ENCODE measurements around the gene CAMKMT.
"Not testable (repeated sequence)": the region's sequence is repeated elsewhere in the genome, so short reads cannot be mapped to it uniquely, and the experiment has no call there.

Gene CAMKMT

GRCh38 chr2:44450082-44450481 is 88.3 kb downstream of the CAMKMT start:
- DNase-seq, result no peak

DNA sequence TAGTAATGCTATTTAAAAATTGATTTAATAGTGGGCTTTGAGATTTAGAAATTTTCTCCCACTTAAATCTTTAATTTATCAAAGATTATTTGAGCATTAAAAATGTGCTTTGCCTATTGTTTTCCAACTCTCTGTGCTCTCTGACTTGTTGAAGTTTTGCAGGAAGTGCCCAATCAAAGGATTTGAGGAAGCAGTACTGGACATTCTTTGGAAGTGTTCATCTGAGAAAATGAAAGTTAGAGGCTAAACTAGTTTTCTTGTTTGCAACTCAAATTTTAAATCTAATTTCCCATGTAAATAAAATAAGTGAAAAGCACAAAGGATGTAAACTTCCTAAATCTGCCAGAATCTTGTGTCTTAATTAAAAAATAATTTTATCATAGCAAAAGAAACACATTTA is 89.1 kb downstream of the CAMKMT start:
- DNase-seq, result no peak

DNA sequence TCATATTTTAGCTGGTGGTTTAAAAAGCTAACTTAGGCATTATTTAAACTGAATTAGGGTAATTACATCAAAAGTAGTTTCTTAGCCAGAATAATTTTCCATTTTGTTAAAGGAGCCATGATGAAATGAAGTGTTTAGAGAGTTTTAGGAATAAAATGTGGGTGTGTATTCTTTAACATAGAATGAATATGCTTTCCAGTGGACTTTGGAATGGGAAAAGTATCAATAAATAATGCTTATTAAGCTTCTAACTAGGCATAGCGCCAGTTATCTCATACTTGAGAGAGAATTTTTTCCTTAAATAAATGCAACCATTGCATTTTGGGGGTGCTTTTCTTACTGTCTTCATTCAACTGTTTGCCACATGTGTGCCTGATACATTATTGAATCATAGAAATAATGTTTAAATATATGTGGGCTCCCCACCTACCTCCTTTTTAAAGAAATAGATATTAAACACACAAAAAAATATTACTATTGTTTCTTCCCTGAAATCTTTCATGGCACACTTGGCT is 90.4 kb downstream of the CAMKMT start:
- DNase-seq, result no peak

GRCh38 chr2:44453259-44453658 is 91.5 kb downstream of the CAMKMT start:
- no peak for DNase-seq

GRCh38 chr2:44455877-44456276 is 94.1 kb downstream of the CAMKMT start:
- DNase-seq, result no peak

- no peak for DNase-seq
These were observed 95.2 kb downstream of the CAMKMT start for GRCh38 chr2:44456946-44457345.

GRCh38 chr2:44459739-44460138 is 98.0 kb downstream of the CAMKMT start:
- DNase-seq, result no peak

GRCh38 chr2:44462934-44463849 is 101.4 kb downstream of the CAMKMT start:
- DNase-seq, result no peak

DNA sequence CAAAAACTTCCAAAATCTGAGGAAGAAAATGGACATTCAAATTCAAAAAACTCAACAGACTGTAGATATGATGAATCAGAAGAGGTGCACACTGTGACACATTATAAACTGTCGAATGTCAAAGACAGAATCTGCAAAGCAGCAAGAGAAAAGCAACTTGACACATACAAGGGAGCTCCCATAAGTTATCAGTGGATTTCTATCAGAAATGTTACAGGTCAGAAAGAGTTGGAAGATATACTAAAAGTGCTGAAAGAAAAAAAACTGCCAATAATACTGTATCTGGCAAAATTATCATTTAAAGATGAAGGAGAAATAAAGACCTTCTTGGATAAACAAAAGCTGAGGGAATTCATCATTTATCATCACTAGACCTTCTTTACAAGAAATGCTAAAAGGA is 102.7 kb downstream of the CAMKMT start:
- no peak for DNase-seq

DNA sequence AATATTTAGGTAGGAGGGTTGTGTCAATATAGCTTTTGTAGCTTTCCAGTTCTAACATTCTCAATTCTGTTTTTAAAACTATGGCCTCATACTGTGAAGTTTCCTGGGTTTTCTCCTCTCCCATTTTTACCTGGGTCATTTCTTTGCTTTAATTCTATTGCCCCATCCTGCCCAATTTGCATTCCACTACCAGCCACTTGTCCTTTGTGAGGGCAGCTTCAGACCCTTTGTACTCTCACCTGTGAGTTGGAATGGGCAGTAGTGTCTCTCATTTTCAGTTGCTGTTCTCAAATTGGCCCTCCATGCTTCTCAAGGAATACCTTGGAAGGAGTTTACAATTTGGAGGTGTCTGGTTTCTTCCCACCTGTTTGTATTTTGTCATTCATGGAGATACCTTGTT is 108.4 kb downstream of the CAMKMT start:
- no peak for DNase-seq

DNA sequence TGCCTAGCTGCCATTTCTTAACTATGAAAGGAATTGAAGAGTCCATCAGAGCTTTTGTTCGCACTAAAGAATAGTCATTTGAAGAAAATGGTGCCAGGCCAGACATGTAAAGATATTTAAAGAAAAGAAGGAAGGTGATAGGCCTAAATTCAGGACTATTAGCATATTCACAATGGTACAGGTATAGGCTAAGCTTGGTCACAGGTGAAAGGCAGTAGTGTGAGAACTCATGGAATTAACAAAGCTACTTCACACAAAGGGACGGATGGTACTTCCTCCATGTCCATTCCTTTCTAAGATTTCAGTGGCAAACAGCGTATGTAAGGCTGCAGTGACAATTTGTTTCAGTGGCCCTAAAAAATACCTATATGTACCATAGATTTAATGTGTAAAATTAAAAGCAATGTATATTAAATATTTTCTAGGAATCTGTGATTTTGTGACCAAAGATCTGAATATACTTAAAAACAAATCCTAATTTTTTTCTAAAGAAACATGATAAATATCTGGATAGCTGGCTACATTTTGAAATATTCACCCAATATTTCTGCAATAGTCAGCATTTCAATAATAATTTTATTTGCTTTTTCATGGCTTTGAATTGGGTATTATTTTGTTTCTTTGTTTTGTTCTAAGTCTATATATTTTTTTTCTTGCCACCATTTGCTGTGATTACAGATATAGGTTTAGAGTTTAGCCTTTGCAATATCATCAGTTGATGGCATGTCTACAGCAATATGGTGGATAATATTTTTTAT is 116.1 kb downstream of the CAMKMT start:
- no peak for DNase-seq

GRCh38 chr2:44479127-44479887 is 117.6 kb downstream of the CAMKMT start:
- DNase-seq, result peak; percentile 26 to 70

DNA sequence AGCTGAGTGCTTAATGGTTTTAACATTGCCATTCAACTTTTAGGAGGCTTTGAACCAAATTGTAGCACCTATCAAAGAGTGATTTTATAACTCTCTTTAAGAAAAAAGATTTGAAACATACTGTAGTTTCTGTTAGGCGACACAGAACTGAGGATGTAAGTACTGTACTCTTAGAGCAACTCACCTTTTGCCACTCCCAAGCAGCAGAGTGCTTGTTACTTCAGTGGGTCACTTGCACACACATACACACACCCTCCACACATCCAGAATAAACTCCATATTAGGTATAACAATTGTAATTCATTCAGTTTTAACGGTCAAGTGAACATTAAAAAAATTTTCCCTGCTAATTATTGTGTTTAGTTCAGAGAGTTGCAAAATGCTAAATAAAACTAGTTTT is 118.3 kb downstream of the CAMKMT start:
- DNase-seq, result no peak

DNA sequence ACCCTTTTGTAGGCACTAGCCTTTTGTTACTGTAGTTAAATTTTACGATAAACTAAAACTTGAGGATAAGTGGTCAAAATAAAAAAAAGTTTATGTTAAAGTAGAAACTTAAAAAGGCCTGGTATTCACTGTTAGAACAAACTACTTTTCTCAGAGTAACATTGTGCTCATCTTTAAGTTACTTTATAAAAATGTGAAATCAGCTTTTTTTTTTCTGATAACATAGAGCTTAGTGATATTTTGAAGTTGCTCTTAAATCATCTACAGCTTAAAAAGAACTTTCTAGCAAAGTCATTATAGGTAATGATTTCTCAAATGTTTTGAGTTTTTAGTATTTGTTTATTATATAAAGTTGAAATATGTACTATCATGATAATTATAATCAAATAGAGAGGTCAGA is 125.3 kb downstream of the CAMKMT start:
- DNase-seq, result no peak

DNA sequence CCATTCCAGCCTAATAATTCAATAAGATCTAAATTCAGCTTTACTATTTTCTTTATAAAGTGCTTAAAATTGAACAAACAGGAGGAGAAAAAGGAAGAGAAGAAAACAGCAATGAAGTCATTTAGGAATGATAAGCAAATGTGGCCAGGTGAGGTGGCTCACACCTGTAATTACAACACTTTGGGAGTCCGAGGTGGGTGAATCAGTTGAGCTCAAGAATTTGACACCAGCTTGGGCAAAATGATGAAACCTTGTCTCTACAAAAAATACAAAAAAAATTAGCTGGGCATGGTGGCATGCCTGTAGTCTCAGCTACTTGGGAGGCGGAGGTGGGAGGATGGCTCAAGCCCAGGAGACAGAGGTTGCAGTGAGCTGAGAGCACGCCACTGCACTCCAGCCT is 129.0 kb downstream of the CAMKMT start:
- DNase-seq, result no peak

GRCh38 chr2:44494006-44494405 is 132.3 kb downstream of the CAMKMT start:
- no peak for DNase-seq

DNA sequence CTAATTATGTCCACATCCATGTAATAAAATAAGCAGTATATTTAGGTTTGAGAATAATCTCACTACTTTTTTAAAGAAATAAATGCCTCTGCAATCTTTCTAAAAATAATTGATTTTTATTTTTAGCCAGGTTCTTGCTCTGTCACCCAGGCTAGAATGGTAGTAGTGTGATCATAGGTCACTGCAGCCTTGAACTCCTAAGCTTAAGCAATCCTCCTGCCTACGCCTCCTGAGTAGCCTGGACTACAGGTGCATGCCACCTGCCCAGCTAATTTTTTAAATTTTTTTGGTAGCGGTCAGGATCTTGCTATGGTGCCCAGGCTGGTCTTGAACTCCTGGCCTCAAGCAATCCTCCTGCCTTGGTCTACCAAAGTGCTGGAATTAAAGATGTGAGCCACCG is 133.3 kb downstream of the CAMKMT start:
- no peak for DNase-seq

GRCh38 chr2:44495544-44495943 is 133.8 kb downstream of the CAMKMT start:
- DNase-seq, result no peak

GRCh38 chr2:44496130-44496529 is 134.4 kb downstream of the CAMKMT start:
- no peak for DNase-seq

- DNase-seq, result no peak
These were observed 136.8 kb downstream of the CAMKMT start for GRCh38 chr2:44498551-44498950.

DNA sequence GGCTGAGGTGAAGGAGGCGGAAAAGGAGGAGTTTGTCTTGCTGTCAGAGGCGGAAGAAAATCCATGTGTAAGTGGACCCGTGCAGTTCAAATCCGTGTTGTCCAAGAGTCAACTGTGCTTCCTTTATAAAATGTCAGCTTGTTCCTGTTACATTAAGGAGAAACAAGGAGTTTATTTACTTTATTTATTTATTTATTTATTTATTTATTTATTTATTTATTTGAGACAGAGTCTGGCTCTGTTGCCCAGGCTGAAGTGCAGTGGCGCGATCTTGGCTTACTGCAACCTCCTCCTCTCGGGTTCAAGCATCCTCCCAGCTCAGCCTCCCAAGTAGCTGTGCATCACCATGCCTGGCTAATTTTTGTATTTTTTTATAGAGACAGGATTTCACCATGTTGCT is 143.9 kb downstream of the CAMKMT start:
- DNase-seq, result not testable (repeated sequence)

DNA sequence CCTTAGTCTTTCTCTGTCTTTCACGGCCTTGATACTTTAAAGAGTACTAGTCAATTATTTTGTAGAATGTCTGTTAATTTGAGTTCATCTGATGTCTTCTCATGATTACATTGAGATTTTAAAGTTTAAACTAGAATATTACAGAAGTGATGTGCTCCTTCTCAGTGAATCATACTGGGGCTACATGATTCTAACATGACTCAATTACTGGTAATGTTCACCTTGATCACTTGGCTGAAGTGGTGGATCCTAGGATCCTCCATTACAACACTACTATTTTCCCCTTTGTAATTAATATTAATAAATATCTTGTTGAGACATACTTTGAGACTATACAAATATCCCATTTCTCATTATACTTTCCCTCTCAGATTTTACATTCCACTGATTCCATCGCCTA is 148.5 kb downstream of the CAMKMT start:
- no peak for DNase-seq

DNA sequence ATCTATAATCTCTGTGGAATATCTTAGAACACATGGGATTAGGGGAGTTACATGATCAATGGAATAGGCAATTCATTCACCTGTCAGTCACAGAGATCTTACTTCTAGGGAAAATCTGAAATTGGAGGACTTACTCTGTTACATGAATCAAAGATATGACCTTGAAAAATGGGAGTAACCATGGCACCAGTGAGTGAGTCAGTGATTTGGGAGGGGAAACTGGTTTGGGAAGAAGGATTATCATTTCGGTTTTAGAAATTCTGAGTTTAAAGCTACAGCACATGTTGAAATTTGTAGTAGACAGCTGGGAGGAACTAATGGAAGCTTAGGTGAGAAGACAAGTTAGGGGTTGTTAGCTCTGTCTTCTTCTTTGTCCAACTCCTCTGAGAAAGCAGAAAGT is 153.7 kb downstream of the CAMKMT start:
- DNase-seq, result no peak
